DMS114 treated with DMSO at 0.1 percent for 48 hours (cell line): ENCODE measurements around the gene TUBB4B.
"Not testable (repeated sequence)": the region's sequence is repeated elsewhere in the genome, so short reads cannot be mapped to it uniquely, and the experiment has no call there.

Experiments used
- DNase-seq: peaks from one replicate; lab custom pipeline; 2025; ENCODE audit not compliant: unreplicated experiment; lab: John Stamatoyannopoulos, UW

Gene TUBB4B

DNA sequence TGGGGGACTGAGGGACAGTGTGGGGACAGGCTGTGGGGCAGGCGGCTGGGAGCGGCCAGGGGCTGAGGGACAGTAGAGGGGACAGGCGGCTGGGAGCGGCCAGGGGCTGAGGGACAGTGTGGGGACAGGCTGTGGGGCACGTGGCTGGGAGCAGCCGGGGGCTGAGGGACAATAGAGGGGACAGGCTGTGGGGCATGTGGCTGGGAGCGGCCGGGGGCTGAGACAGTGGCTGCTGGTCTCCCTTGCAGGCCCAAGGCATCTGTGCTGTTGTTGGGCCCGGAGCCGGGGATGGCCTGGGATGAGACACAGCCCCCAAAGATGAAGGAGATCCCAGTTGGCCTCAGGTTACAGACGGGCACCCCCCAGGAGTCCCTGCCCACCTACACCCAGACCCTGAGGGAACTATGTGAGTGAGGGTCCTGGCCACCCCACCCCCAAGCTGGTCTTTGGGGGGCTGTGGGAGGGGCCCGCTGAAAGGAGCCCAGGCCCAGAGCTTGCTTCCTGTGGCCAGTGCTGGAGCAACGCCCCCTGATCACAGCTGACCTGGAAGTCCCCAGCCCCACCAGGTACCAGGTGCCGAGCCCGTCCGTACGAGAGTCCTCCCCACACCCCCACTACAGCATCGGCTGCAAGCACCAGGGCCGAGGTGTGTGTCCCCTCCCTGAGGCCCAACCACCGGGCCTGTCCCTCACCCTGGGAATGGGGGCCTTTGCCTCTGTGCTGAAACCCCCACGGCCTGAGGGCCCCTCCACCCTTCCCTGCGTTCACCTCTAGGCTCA is 10.6 kb downstream of the TUBB4B start:
- DNase-seq = no peak

DNA sequence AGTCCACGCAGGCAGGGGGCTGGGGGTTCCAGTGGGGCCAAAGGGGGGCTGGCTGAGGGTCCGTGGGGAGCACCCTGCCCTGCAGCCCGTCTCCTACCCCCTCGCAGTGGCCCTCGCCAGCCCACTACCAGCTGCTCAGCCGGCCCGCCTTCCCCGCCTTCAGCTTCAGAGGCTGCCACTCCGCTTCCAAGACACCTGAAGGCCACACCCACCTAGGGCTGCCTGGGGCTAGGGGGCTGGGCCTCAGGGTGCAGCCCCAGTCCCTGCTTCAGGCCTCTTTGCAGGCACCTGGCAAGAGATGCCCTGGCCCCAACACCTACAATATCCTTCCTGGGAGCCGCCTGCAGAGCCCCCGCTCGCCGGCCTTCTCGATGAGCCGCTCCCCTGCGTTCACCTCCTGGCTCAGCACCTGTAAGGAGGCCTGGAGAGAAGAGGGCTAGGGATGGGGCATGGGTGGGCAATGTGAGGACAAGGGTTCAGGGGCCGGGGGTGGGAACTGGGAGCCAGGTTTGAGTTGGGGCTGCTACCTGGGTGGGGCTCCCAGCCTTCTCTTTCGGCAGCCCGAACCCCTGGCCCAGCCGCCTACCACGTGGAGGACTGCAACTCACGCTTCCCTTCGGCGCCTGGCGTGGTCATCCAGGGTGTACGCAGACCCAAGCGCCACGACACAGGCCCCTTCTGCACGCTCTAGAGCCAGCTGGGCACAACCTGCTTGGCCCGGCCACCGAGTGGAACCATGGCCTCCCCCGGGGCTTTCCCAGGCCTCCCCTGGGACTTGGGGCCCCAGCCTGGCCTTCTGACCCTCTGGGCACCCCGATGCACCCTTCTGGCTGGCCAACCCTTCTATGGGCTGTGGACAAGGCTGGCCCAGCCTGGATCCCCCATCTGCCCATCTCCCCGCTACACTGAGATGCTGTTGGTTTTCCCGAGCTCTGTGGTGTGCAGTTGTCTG is 11.7 kb downstream of the TUBB4B start:
- no peak for DNase-seq

DNA sequence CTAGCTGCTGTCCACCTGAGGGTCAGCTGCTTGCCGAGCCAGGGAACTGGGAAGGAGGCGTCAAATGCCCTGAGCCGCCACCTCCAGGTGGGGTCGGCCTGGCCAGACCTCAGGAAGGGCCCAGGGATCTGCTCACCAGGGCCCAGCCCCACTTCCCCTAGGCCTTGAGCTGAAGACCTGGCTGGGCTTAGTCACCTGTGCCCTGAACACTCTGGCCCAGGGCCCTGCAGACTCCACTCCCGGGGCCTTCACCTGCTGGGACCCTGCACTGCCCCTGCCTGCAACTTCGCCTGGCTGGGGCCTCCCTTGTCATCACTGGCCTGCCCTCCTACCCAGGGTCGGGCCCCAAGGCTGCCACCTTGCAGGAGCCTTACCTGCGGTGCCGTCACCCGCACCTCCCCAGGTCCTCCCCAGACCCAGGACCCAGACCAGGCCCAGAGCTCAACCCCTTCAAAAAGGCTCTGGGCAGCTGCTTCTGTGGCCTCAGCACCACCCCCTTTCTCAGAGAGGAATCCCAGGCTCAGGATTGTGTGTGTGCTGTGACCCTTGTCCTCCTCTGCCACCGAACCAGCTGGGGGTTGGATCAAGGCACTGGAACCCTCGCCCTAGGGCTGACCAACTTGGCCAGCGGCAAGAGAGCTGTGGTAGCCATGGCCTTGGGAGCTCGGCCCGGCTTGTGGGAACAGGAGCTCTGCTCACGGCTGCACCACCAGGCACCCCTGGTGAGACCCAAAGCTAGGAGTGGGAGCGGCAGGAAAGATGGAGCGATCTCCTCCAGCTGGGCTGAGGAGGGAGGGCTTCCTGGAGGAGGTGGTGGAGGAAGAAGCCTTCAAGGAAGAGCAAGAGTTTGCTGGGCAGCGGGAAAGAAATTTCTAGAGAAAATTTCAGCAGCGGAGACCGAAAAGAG is 12.9 kb downstream of the TUBB4B start:
- DNase-seq = no peak

DNA sequence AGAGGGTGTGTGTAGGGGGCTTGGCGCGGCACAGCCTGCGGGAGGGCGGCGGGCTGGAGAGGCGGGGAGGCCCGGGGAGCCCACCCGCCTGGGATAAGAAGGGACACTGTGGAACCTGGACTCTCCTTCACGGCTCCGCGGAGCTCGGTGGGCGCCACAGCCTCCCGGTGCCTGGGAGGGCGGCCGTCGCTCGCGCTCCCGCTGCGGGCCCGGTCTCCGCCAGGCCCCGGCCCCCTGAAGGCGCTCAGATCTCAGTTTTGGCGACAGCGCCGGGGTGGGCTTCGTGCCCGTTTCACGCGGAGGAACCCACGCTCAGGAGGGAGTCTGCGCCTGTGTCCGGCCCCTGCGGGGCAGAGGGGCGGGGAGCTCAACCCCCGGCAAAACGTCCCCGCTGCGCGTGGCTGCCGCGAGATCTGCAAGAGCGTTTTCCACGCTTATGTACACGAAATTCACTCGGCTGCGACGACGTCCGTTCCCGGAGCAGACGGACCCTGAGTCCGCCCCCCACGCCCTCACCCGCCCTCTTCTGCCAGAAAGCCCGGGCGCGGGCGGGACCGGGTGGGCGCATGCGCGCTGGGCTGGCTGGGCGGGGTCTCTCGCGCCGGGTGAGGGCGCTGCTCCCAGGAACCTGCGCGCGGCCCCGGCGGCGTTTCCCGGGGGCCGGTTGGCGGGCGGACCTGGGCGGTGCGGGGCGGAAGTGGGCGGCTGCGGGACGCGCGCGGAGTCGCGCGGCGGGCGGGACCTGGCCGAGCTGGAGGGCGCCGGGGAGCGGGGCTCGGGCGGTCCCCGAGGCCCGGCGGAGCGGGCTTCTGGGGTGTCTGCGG is 13.7 kb downstream of the TUBB4B start, which contains the start of gene NELFB:
Gene NELFB, plus strand, starts transcription at position 704 of the 824 bp plus-strand sequence.
- peak; percentile 50 for DNase-seq

DNA sequence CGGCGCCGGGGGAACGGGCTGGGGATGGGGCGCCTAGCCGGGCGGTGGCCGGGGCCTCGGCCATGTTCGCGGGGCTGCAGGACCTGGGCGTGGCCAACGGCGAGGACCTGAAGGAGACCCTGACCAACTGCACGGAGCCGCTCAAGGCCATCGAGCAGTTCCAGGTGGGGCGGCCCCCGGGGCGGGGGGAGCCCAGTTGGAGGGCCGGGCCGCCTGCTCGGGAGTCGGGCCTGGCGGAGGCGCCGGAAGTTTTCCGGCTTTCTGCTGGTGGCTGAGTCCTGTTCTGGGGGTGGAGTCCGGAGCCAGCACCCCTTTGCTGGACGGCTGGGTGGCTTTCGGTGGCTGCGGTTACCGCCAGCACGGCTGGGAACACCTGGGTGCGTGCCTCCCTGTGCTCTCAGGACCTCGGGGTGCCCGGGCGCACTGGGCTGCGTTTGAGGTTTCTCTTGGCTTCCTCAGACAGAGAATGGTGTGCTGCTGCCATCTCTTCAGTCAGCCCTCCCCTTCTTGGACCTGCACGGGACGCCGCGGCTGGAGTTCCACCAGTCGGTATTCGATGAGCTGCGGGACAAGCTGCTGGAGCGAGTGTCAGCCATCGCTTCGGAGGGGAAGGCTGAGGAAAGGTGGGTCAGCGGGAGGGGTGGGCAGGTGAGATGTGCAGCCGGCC is 14.5 kb downstream of the TUBB4B start:
- DNase-seq = no peak

DNA sequence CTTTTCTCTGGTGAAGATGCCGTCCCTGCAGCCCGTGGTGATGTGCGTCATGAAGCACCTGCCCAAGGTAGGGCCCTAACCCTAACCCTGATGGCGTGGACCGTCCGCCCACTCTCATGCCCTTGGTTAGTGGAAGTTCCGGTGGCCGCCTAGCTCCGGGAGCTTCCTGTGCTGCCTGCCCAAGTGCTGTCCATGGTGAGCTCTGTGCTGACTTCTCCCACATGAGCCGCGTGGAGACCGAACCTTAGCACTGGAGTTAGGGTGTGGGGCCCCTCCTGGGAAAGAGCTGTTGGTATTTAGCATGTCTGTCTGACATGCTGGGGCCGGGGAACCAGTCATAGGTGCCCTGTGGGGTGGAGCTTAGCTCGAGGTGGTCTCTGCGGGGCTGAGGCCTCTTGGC is 15.3 kb downstream of the TUBB4B start:
- no peak for DNase-seq

DNA sequence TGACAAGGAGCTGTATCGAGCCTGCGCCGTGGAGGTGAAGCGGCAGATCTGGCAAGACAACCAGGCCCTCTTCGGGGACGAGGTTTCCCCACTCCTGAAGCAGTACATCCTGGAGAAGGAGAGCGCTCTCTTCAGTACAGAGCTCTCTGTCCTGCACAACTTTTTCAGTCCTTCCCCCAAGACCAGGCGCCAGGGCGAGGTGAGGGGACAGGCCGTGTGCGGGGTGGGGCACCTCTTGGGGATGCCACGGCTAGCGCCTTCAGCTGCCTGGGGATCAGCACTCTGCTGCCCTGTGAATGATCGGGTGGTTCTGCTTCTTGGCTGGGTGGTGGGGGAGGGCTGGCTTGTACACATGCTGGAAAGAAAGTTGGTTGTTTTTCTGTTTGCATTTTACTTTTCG is 15.8 kb downstream of the TUBB4B start:
- DNase-seq = no peak

DNA sequence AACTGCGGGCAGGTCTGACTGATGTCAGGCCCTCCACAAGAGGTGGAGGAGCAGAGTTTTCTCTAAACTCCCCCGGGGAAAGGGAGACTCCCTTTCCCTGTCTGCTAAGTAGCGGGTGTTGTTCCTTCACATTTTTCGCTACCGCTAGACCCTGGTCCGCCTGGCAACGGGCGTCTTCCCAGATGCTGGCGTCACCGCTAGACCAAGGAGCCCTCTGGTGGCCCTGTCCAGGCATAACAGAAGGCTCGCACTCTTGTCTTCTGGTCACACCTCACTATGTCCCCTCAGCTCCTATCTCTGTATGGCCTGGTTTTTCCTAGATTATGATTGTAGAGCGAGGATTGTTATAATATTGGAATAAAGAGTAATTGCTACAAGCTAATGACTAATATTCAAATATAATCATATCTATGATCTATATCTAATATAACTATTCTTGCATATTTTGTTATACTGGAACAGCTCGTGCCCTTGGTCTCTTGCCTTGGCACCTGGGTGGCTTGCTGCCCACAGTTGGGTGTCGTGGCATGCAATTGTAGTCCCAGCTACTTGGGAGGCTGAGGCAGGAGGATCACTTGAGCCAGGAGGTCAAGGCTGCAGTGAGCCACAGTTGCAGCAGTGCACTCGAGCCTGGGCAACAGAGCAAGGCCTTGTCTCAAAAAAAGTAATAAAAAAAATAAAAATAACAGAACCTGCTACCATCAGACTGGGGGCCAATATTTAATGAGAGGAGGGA is 21.3 kb downstream of the TUBB4B start:
- DNase-seq = not testable (repeated sequence)

DNA sequence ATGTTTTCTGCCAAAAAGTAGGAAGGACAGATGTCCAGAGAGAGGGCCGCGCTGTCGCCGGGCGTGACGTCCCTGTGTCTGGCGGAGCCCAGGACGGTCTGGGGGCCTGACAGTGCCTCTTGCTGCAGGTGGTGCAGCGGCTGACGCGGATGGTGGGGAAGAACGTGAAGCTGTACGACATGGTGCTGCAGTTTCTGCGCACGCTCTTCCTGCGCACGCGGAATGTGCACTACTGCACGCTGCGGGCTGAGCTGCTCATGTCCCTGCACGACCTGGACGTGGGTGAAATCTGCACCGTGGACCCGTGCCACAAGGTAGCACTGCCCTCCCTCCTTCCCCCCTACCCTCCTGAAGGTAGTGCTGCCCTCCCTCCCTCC is 21.8 kb downstream of the TUBB4B start:
- DNase-seq = no peak

DNA sequence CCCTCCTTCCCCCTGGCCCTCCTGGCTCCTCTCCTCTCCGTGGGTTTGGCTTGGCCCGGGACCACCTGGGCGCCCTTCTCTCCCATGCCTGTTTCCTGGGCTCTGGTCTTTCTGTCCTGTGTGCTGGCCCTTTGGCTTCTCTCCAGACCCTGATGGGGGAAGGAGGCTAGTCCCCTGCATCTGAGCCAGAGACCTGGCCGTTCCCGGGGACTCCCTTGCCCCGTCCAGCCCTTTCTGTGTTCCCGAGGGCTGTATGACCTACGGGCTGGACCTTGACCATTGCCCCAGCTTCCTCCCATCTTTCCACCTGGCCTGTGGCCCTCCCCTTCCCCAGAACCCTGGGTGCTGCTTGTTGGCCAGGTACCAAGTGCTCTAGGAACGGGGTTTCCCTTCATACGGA is 22.4 kb downstream of the TUBB4B start:
- DNase-seq = no peak

DNA sequence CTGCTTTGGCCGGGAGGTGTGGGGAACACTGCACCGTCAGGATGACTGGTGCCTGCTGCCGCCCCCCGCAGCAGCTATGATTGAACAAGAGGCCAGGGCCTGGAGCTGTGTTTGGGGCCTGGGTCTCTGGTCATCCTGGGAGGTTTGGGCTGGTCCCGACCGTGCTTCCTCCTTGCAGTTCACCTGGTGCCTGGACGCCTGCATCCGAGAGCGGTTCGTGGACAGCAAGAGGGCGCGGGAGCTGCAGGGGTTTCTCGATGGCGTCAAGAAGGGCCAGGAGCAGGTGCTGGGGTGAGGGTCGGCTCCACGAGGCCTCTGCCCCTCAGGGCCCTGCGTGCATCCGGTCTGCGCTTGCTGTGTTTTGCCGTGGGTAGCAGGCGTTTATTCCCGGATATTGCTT is 23.0 kb downstream of the TUBB4B start:
- no peak for DNase-seq

DNA sequence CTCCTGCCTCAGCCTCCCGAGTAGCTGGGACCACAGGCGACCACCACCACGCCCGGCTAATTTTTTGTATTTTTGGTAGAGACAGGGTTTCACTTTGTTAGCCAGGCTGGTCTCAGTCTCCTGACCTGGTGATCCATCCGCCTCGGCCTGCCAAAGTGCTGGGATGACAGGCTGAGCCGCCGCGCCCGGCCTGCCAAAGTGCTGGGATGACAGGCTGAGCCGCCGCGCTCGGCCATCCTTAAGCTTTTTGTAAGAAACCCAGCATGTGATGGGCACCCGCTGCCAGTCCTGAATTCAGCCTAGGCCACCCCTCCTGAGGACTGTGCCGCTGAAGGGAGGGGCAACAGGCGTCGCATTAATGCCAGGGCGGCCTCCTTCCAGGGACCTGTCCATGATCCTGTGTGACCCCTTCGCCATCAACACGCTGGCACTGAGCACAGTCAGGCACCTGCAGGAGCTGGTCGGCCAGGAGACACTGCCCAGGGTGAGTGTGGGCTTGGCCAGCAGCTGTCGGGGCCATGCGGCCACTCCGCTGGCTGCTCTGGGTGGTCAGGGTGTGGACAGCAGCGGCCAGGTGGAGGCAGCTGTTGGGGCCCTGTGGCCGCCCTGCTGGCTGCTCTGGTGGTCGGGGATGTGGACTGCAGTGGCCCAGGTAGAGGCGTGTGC is 24.5 kb downstream of the TUBB4B start:
- DNase-seq = no peak

DNA sequence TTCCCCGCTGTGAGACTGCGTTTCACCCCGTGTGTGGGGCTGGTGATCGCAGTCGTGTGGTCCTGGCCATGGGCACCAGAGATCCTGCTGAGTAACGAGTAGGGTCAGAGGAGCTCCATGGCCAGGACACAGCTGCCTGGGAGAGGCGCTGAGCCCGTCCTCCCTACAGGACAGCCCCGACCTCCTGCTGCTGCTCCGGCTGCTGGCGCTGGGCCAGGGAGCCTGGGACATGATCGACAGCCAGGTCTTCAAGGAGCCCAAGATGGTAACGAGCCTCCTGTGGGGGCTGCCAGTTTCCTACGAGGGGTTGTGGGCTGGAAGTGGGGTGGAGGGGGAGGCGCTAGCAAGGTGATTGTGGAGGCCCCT is 25.1 kb downstream of the TUBB4B start:
- no peak for DNase-seq

DNA sequence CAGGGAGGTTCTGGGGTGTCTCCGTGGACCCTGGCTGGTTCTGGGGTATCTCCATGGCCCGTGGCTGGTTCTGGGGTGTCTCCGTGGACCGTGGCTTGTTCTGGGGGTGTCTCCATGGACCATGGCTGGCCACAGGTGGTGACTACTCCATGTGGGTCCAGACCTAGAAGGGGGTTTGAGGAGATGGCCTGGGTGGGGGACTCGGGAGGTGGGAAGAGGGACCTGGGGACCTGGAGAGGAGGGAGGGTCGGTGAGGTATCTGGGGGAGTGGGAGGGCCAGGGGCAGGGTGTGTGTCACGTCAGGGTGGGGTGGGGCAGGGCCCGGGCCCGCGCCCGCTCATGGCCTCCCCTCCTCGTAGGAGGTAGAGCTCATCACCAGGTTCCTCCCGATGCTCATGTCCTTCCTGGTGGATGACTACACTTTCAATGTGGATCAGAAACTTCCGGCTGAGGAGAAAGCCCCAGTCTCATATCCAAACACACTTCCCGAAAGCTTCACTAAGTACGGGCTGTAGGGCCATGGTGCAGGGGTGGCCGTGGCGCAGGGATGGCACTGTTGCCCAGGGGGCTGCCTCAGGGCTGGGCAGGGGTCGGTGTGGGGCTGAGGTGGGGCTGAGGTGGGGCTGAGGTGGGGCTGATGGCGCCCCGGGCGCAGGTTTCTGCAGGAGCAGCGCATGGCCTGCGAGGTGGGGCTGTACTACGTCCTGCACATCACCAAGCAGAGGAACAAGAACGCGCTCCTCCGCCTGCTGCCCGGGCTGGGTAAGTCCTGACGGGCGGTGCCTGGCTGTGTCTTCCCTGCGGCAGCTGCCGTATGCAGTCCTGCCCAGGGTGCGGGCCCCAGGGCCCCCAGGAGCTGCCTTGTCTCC is 25.7 kb downstream of the TUBB4B start:
- DNase-seq = no peak

DNA sequence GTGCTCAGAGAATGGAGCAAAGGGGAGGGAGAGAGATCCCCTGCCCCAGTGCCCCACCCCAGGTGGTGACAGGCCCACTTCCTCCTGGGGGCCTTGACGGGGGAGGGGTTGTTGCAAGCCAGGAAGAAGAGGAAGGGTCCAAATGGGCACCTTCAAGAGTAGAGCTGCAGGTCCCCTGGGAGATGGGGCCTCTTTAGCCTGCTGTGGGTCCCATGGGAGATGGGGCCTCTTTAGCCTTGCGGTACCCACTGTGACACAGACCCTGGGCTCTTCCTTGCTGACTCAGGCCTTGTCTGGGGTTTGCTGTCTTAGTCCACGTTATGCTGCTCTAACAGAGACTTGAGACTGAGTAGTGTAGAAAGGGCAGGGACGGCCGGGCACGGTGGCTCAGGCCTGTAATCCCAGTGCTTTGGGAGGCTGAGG is 26.9 kb downstream of the TUBB4B start:
- no peak for DNase-seq

DNA sequence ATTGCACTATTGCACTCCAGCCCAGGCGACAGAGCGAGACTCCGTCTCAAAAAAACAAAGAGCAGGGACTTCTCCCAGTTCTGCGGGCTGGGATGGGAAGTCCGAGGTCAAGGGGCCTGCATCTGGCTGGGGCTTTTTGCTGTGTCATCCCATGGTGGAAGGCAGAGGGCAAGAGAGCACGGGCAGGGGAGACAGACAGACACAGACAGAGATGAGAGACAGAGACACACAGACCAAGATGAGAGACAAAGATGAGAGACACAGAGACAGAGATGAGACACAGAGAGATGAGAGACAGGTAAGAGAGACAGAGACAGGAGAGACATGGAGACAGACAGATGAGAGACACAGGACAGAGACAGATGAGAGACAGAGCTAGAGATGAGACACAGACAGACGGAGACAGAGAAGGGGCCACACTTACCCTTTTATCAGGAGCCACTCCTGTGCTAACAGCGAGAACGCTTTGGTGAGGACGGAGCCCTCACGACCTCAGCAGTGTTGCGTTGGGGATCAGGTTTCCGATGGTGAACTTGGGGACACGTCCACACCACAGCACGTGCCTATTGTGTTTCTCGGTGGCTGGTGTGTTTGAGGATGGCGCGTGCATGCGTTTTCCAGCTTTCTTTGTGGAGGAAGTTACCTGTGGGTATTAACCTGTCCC is 27.6 kb downstream of the TUBB4B start:
- DNase-seq = no peak

DNA sequence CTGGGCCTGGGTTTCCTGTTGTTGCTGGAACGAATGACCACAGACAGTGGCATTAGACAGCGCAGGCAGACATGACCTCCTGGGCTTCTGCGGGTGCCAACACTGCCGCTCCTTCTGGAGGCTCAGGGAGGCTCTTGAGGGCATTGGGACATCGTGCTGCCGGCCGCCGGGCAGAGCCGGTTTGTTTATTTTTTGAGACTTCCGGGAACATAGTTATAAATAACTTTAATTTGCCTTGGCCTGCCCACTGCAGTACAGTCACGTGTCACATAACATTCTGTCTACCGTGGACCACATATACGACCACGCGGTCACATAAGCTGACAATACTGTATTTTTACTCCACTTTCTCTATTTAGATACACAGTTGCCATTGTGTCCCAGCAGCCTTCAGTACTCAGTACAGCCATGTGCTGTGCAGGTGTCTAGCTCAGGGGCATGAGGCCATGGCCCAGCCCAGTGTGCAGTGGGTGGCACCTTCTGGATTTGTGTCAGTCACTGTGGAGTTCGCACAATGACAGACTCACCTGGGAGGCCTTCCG is 28.2 kb downstream of the TUBB4B start:
- no peak for DNase-seq
